Naive B cell (primary cell): ENCODE data around the gene DACH1. TPM values are rescaled to one million over a fixed set of nuclear protein-coding genes. Genes with fewer than 3 reads are reported as not detected.

ENCODE experiments used
- ATAC-seq, 2 donors: fragments of 150-1000 bp; cut with Tn5 transposase; 2 replicates each; pipeline ENCODE4 v1.10.0; 2021; ENCODE audit warnings: low read depth in 2 of 2, mild to moderate bottlenecking in 2 of 2, moderate library complexity in 2 of 2
- DNase-seq: peaks from one replicate; pipeline ENCODE4 v3.0.0; 2022
- H3K27ac Mint-ChIP-seq, 6 donors: one replicate each; pipeline ENCODE4 v1.8.0; 2020 to 2022; ENCODE audit warnings: mild to moderate bottlenecking in 6 of 6, mixed read lengths in 6 of 6, moderate library complexity in 5 of 6, inconsistent platforms in 2 of 6
- H3K27me3 Mint-ChIP-seq, 3 donors: one replicate each; pipeline ENCODE4 v1.8.0; 2021 to 2022; ENCODE audit warnings: mixed read lengths in 3 of 3, mild to moderate bottlenecking in 1 of 3
- H3K36me3 Mint-ChIP-seq, 2 donors: one replicate each; pipeline ENCODE4 v1.8.0; 2020 to 2022; ENCODE audit warnings: mixed read lengths in 2 of 2, inconsistent platforms in 1 of 2, mild to moderate bottlenecking in 1 of 2
- H3K4me1 Mint-ChIP-seq, 3 donors: one replicate each; pipeline ENCODE4 v1.8.0; 2020 to 2022; ENCODE audit warnings: mixed read lengths in 3 of 3, inconsistent platforms in 1 of 3, mild to moderate bottlenecking in 1 of 3, moderate library complexity in 1 of 3
- H3K4me3 Mint-ChIP-seq, 8 donors: one replicate each; pipeline ENCODE4 v1.8.0; 2020 to 2022; ENCODE audit warnings: mild to moderate bottlenecking in 8 of 8, mixed read lengths in 8 of 8, moderate library complexity in 8 of 8, inconsistent platforms in 2 of 8
- H3K9me3 Mint-ChIP-seq, 7 donors: one replicate each; pipeline ENCODE4 v1.8.0; 2020 to 2022; ENCODE audit warnings: mixed read lengths in 7 of 7, mild to moderate bottlenecking in 5 of 7, inconsistent platforms in 2 of 7, moderate library complexity in 1 of 7
- polyA plus RNA-seq, 6 donors: library from polyadenylated mRNA; unstranded; fragments of 300-500 nt; fragmentation: Illumina TruSeq; gene quantifications; one replicate each; pipeline ENCODE4 v1.2.3, GENCODE V29; 2021; ENCODE audit warnings: low read depth in 6 of 6

DACH1 gene
- polyA plus RNA-seq, 6 donors from 2014 or later: not detected

GRCh38 chr13:71772361-71772760 lies 94.6 kb downstream of the DACH1 start:
- H3K9me3 Mint-ChIP-seq: no peaks in the 10 kb centered on the region
- DNase-seq (no peak), ATAC-seq (no peak)
- no peak overlapping the region for H3K4me3 Mint-ChIP-seq
- H3K4me1 Mint-ChIP-seq: no peaks in the 10 kb centered on the region
- H3K27me3 Mint-ChIP-seq: no peaks in the 10 kb centered on the region
- H3K27ac Mint-ChIP-seq: no peak overlapping the region
- H3K36me3 Mint-ChIP-seq: no peaks in the 10 kb centered on the region

DNA sequence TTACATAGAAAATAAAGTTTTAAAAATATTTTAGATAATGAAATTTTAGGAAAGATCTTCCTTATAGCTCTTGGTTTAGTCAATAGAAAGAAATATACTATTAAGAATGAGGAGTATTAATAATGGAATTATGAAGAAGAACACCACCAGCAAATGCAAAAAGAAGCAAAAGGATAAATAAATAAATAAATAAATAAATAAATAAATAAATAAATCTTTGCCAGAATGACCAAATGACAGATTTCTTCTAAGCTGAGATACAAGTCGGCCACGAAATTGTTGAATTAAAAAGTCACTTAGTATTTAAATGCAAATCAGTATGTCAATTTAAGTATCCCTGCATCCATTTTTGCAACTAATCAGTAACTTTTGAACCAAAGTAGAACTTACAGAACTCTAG lies 95.9 kb downstream of the DACH1 start:
- Mint-ChIP-seq H3K27ac (no peak overlapping the region), H3K27me3 (no peaks in the 10 kb centered on the region), H3K36me3 (no peaks in the 10 kb centered on the region), H3K4me1 (no peaks in the 10 kb centered on the region), H3K4me3 (no peak overlapping the region), H3K9me3 (no peaks in the 10 kb centered on the region)
- DNase-seq (no peak), ATAC-seq (no peak)

DNA sequence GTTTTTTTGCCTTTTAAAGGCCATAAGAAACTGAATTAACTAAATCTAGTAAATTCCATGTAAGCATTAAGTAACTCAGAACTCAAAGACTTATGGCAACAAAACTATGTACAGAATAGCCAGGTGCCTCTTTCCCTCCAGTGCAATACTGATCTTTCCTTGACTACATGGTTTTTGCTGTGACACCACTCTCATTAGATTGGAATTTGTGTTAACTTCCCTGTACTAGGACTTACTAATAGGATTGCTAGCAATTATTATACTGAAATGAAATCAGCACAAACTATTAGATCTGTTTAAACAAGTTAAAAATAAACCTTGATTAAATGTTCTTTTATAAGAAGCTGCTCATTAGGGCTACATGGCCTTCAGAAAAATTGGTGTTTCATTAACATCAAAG lies 96.3 kb downstream of the DACH1 start:
- H3K9me3 Mint-ChIP-seq: no peaks in the 10 kb centered on the region
- H3K4me1 Mint-ChIP-seq: no peaks in the 10 kb centered on the region
- no peak for ATAC-seq
- H3K27me3 Mint-ChIP-seq: no peaks in the 10 kb centered on the region
- no peak overlapping the region for H3K4me3 Mint-ChIP-seq
- no peak for DNase-seq
- no peaks in the 10 kb centered on the region for H3K36me3 Mint-ChIP-seq
- no peak overlapping the region for H3K27ac Mint-ChIP-seq

GRCh38 chr13:71768881-71769280 lies 98.1 kb downstream of the DACH1 start:
- DNase-seq (no peak), ATAC-seq (no peak)
- Mint-ChIP-seq H3K36me3 (no peaks in the 10 kb centered on the region), H3K4me1 (no peaks in the 10 kb centered on the region), H3K27ac (no peak overlapping the region), H3K4me3 (no peak overlapping the region), H3K27me3 (no peaks in the 10 kb centered on the region), H3K9me3 (no peaks in the 10 kb centered on the region)

- no peaks in the 10 kb centered on the region for H3K4me1 Mint-ChIP-seq
- no peak overlapping the region for H3K27ac Mint-ChIP-seq
- ATAC-seq (no peak), DNase-seq (no peak)
- no peaks in the 10 kb centered on the region for H3K9me3 Mint-ChIP-seq
- H3K36me3 Mint-ChIP-seq: no peaks in the 10 kb centered on the region
- H3K4me3 Mint-ChIP-seq: no peak overlapping the region
- H3K27me3 Mint-ChIP-seq: no peaks in the 10 kb centered on the region
Observed at GRCh38 chr13:71759651-71760511, 107.1 kb downstream of the DACH1 start.

DNA sequence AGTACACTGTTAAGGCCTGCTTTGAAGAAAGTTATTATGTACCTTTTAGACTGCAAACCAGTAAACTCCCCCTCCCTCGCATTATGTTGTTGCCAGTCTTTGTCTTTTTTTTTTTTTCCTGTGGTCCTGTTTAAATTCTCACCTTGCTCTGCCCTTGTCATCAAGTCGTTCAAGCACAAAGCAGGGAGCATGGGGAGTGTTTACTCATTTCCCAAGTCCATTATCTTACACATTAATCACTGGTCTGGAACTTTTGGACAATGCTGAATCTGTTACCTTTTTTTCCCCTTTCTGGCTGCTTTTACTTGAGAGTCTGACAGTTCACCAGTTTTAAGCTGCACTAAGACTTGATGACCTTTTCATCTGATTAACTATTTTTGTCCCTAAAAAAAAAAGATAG lies 108.2 kb downstream of the DACH1 start:
- Mint-ChIP-seq H3K4me3 (no peak overlapping the region), H3K9me3 (no peaks in the 10 kb centered on the region), H3K27ac (no peak overlapping the region), H3K27me3 (no peaks in the 10 kb centered on the region), H3K36me3 (no peaks in the 10 kb centered on the region), H3K4me1 (no peaks in the 10 kb centered on the region)
- no peak for DNase-seq
- no peak for ATAC-seq

DNA sequence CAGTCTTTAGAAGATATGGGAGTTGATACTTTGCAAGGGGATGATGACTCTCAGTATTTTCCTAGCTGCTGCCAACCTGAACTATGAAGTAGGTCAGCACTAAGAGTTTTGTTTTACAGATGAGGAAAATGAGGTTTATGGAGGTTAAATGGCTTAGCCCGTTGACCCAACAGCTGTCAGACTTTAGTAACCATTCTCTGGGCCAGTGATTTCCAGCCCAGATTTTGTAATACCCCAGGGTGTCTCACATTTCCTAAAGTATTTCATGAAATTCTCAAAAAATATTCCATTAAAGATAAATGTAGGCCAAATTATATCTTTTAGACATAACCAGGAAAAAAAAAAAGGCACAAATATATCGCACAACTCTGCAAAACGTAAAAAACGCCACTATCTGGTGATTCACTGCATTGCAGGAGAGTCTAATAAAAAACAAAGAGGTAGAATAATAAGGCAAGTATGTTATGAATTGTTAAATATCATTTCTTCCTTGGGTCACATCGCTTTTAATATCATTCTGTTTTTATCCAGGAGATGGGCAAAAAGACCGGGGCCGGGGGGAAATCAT lies 112.5 kb downstream of the DACH1 start:
- no peaks in the 10 kb centered on the region for H3K27me3 Mint-ChIP-seq
- no peak for ATAC-seq
- no peaks in the 10 kb centered on the region for H3K9me3 Mint-ChIP-seq
- no peaks in the 10 kb centered on the region for H3K4me1 Mint-ChIP-seq
- no peak overlapping the region for H3K27ac Mint-ChIP-seq
- no peak for DNase-seq
- no peaks in the 10 kb centered on the region for H3K36me3 Mint-ChIP-seq
- no peak overlapping the region for H3K4me3 Mint-ChIP-seq

GRCh38 chr13:71752775-71753513 lies 114.1 kb downstream of the DACH1 start:
- ATAC-seq (no peak), DNase-seq (no peak)
- no peak overlapping the region for H3K27ac Mint-ChIP-seq
- no peaks in the 10 kb centered on the region for H3K27me3 Mint-ChIP-seq
- H3K36me3 Mint-ChIP-seq: no peaks in the 10 kb centered on the region
- H3K4me1 Mint-ChIP-seq: no peaks in the 10 kb centered on the region
- H3K4me3 Mint-ChIP-seq: no peak overlapping the region
- H3K9me3 Mint-ChIP-seq: no peaks in the 10 kb centered on the region

GRCh38 chr13:71751073-71751472 lies 115.9 kb downstream of the DACH1 start:
- ATAC-seq: no peak
- H3K27me3 Mint-ChIP-seq: no peaks in the 10 kb centered on the region
- H3K36me3 Mint-ChIP-seq: no peaks in the 10 kb centered on the region
- H3K9me3 Mint-ChIP-seq: no peaks in the 10 kb centered on the region
- DNase-seq: no peak
- H3K4me3 Mint-ChIP-seq: no peak overlapping the region
- H3K4me1 Mint-ChIP-seq: no peaks in the 10 kb centered on the region
- H3K27ac Mint-ChIP-seq: no peak overlapping the region

DNA sequence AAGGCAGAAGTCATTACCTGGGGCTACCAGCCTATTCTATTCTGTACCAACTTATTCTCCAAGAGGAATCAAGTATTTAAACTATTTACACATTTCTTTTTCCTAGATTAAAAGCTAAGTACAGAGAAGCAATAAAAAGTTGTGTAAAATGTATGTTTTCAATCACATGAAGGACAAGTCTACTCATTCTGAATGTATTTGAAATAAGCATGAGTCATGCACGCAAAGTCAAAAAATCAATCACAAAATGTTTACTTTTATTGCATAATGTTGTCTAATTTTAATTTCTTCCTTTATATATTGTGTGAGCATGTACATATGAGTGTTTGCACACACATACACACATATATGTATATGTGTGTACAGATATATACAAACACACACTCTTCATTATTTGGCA lies 136.7 kb downstream of the DACH1 start:
- ATAC-seq (no peak), DNase-seq (no peak)
- H3K4me1 Mint-ChIP-seq: no peaks in the 10 kb centered on the region
- no peaks in the 10 kb centered on the region for H3K27me3 Mint-ChIP-seq
- H3K36me3 Mint-ChIP-seq: no peaks in the 10 kb centered on the region
- H3K9me3 Mint-ChIP-seq: peaks cover 0 to 3% (median 0%) of the 10 kb centered on the region in 7 donors
- no peak overlapping the region for H3K4me3 Mint-ChIP-seq
- H3K27ac Mint-ChIP-seq: no peak overlapping the region

GRCh38 chr13:71729441-71729840 lies 137.6 kb downstream of the DACH1 start:
- H3K9me3 Mint-ChIP-seq: peaks cover 0 to 3% (median 0%) of the 10 kb centered on the region in 7 donors
- H3K4me1 Mint-ChIP-seq: no peaks in the 10 kb centered on the region
- DNase-seq (no peak), ATAC-seq (no peak)
- no peak overlapping the region for H3K4me3 Mint-ChIP-seq
- no peak overlapping the region for H3K27ac Mint-ChIP-seq
- no peaks in the 10 kb centered on the region for H3K27me3 Mint-ChIP-seq
- H3K36me3 Mint-ChIP-seq: no peaks in the 10 kb centered on the region

- H3K36me3 Mint-ChIP-seq: no peaks in the 10 kb centered on the region
- no peak overlapping the region for H3K27ac Mint-ChIP-seq
- peaks cover 0 to under 1% (median 0%) of the 10 kb centered on the region in 7 donors for H3K9me3 Mint-ChIP-seq
- ATAC-seq: no peak
- no peaks in the 10 kb centered on the region for H3K27me3 Mint-ChIP-seq
- no peaks in the 10 kb centered on the region for H3K4me1 Mint-ChIP-seq
- H3K4me3 Mint-ChIP-seq: no peak overlapping the region
- no peak for DNase-seq
Observed at GRCh38 chr13:71727662-71728061, 139.3 kb downstream of the DACH1 start.

DNA sequence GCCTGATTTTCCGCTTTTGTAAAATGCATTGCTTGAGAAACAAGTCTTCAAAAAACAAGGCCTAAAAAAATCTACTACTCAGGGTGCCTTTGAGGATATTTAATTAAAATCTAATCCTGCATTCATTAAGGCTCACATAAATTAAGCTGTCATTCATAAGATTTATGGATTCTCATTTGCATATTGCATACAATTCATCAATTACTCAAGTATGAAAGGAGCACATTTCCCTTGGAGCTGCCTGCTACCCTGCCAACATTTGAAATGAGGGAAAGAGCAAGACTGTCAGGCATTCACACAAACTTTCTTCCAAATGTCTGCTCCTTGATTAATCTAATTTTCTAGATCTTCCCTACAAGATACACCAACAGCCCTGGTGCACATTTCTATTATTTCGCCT lies 140.0 kb downstream of the DACH1 start:
- H3K9me3 Mint-ChIP-seq: no peaks in the 10 kb centered on the region
- no peak overlapping the region for H3K27ac Mint-ChIP-seq
- H3K36me3 Mint-ChIP-seq: no peaks in the 10 kb centered on the region
- no peak for DNase-seq
- no peak overlapping the region for H3K4me3 Mint-ChIP-seq
- H3K27me3 Mint-ChIP-seq: no peaks in the 10 kb centered on the region
- no peak for ATAC-seq
- H3K4me1 Mint-ChIP-seq: no peaks in the 10 kb centered on the region

DNA sequence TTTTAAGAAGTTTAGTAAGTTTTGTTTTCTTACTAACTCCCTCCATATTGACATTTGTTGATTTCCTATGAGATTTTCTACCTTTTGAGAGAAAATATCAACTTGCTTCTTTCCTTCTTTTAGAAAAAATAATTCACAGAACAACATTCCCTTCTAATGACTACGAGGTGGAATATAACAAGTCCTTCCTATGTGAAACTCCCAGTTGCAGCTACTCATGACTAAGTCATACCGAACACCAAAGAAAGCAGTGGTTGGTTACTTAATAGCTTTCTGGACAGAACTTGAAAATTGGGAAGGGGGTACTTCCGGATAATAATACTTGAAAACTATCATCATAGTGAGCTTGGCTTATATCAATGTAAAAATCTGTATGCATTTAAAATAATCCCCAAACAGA lies 144.8 kb downstream of the DACH1 start:
- Mint-ChIP-seq H3K27me3 (no peaks in the 10 kb centered on the region), H3K27ac (no peak overlapping the region), H3K36me3 (no peaks in the 10 kb centered on the region), H3K4me3 (no peak overlapping the region), H3K9me3 (no peaks in the 10 kb centered on the region), H3K4me1 (no peaks in the 10 kb centered on the region)
- ATAC-seq: no peak
- no peak for DNase-seq
